Activated CD4-positive, CD25-positive, alpha-beta regulatory T cell treated with anti-CD3 and anti-CD28 coated beads, Interleukin-2, amount 50 U/mL, for 24 hours (primary cell): ENCODE results near the gene DECR2.
"Not testable (repeated sequence)": the region's sequence is repeated elsewhere in the genome, so short reads cannot be mapped to it uniquely, and the experiment has no call there.

ENCODE experiments used
- ATAC-seq, 2 donors: fragments of 150-1000 bp; cut with Tn5 transposase; one replicate each; pipeline ENCODE4 v1.10.0; 2021; ENCODE audit warnings: mild to moderate bottlenecking in 1 of 2, moderate library complexity in 1 of 2

The DECR2 gene

DNA sequence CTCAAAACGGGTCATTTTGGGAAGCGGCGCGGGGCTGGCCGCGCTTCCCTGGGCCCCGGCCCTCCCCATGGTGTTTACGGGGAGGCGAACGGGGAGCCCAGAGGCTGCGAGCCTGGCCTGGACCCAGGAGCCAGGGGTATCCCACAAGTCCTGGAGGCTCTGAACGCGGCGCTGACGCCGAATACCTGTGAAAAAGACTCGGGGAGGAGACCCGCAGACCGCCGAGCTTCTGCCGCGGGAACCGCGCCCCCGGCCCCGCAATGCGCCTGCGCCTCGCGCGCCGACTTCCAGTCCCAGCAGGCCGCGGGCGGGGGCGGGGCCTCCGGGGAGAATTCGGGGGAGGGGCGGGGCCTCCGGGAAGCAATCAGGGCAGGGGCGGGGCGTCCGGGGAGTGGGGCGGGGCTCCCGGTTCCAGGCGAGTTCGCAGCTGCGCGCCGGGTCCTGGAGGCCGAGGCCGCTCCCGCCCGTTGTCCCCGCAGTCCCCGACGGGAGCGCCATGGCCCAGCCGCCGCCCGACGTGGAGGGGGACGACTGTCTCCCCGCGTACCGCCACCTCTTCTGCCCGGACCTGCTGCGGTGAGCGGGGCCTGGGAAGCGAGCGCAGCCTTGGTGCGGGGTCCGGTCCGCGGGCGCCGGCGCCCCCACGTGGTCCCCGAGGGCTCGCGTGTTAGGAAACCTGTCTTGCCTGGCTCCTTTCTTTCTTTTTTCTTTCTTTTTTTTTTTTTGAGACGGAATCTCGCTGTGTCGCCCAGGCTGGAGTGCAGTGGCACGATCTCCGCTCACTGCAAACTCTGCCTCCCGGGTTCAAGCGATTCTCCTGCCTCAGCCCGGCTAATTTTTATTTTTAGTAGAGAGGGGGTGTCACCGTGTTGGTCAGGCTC lies at the start of gene DECR2:
Gene DECR2, plus strand, starts transcription at position 418 of the 881 bp plus-strand sequence. Its CDS starts 79 bp downstream, at position 497.
- peak; percentile 82 to 85 for ATAC-seq

DNA sequence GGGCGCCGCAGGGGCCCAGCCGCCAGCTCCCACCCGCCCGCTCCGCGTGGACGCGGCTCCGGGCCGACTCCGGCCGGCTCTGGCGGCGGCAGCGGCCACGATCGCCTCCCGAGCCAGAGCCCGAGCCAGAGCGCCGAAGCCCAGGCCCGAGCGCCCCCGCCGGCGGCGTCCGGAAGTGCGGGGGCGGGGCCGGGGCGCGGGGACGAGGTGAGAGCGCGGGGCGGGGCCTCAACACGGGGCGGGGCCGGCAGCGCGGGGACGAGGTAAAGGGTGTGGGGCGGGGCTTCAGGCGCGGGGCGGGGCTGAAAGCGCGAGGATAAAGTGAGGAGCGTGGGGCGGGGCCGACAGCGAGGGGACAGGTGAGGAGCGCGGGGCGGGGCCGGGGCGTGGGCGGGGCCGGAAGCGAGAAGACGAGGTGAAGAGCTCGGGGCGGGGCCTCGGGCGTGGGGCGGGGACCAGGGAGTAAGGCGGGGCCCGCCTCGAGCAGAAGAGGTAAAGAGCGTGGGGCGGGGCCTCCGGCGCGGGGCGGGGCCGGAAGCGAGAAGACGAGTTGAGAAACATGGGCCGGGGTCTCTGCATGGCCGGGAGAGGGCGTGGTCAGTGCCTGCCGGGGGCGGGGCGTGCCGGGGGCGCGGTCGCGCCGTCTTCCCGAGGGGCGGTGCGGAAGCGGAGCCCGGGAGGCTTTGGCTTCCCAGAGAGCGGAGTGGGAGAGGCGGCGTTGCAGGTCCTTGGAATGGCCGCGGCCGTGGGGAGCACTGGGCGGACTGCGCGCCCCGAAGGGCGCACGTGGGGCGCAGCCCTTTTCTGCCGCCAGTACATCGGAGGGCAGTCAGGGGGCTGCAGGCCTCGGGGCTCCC lies 48.9 kb upstream of the DECR2 start, which contains the start of gene AXIN1:
Gene AXIN1, minus strand, starts transcription at position 177 of the 857 bp plus-strand sequence. CDS start 5,698 bp downstream, outside the sequence.
- peak; percentile 73 to 80 for ATAC-seq

GRCh38 chr16:353404-354290 lies 48.0 kb upstream of the DECR2 start:
- no peak for ATAC-seq

DNA sequence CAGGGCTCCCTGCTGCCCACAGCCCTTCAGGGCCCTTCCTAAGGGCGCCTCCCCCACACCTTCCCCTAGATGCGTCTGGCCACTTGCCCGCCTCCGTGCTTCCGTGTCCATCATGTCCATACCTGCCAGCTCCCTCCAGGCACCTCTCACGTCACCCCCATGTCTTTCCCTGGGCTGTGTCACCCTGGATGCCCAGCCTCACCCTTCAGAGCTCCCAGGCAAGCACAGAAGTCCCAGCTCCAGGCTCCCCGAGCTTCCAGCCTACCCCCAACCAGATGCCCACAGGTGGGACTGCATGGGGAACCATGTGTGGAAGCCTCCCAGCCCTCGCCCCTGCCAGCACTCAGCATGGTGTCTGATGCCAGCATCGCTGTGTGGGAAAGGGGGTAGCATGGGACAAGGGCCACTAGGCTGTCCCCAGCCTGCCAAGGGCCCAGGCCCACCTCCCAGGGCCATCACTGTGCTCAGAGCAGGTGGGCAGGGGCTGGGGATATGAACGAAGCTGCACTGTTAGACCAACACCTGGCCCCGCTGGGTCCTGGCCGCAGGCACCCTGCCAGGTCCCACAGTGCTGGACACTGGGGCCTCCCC lies 47.3 kb upstream of the DECR2 start:
- no peak for ATAC-seq

DNA sequence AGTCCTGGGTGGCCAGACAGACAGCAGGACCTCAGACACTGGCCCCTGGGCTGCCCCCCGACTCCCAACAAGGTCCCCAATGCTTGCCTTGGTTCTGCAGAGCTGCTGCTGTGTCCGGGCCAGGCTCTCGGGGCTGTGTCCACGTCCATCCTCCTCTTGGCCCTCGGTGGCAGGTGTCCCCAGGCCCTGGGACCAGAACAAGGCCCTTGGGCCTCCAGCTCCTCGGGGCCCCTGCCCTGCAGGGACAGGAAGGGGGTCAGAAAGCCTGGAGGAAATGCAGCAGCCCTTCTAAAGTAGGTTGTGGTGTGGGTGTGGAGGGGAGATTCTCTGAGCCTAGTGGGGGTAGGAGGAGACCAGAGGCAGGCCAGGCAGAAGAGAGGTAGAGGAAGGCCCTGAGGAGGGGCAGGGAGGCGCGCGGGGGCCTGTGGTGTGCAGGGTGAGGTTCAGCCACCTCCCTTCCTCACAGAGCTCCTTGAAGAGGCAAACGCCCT lies 46.7 kb upstream of the DECR2 start:
- no peak for ATAC-seq

- no peak for ATAC-seq
These were observed 44.9 kb upstream of the DECR2 start for GRCh38 chr16:356741-357140.

DNA sequence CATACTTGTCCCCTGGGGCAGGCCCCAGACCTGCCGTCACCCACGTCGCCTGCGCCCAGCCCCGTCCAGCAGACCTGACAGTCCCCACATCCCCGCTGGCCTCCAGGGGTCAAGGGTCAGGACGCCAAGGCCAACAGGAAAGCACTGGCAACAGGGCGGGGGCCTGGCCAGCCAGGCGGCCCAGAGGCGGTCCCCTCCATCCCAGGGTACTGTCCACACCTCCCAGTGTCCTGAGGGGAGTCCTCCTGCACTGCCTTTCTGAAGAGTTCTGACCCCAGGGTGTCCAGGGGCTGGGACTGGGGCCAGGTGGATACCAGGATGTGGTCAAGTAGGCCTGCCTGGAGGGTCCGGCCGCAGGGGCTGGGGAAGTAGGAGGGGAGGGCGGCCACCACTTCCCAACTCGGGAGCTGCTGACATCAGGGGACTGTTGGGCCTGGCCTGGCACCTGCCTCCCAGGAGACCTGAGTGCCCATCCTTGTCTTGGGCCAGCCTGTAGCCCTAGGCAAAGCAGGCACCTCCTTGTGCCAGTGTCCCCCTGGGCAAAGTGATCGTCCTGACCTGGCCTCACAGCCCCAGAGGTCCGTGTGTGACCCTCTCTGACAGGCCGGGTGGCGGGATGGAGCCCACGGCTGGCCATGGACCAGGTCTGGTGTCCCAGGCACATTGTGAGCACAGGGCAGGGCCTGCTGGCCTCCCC lies 42.5 kb upstream of the DECR2 start:
- no peak for ATAC-seq

DNA sequence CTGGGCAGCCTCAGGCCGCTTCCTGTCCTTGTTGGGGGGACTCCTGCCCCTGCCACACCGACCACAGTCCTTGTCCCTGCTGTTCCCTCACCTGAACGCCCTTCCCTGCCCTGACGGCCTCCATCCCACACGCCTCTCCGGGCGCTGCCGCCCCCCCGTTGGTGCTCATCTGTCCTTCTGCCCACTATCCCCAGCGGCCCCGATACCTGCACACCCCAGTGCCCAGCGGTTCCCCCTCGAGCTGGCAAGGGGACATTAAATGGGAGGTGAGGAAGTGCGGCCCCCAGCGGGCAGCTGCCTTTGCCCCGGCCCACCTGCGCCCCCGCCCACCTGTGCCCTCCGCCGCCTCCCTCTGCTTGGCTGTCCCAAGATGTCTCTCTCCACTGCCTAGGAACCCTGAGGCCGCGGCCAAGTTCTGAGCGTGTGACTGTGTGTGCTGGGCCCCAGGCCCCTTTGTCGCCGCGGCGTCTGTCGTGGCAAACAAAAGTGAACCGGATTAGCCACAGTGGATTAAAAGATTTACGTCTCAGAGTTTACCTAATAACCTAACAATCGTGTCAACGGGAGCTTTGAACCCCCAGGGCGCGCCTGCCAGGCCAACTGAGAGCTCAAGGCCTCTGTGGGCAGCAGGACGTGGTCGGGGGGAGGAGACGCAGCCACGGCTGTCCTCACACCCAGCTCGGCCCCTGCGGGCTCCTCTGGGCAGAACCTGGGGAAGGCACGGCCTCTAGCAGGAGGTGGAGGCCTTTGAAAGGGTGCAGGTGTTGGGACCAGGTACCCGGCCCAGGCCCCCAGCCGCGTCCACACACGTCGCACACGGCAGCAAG lies 41.6 kb upstream of the DECR2 start:
- ATAC-seq = no peak

GRCh38 chr16:360698-361336 lies 40.9 kb upstream of the DECR2 start:
- ATAC-seq = no peak

DNA sequence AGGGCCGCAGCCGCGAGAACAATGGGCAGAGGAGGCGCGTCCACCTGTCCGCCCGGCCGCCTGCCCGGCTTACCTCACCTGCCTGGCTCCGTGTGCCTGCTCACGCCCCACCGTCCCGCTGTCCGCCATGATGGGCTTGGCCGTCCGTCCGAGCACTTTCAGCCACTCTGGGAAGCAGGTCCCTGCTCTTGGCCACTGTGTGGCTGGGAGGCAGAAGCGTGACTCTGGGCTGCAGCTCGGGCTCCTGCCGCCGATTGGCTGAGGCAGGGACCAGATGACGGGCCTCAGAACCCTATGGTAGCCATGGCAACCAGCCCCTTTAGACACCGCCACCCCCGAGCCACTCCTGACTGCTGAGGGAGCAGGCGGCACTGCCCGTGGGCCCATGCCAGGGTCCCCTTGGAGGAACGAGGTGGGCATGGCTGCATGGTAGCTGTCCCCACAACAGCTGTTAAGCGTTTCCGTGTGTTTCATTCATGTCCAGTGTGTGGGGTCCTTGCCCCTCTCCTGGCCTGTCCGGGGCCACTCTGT lies 40.3 kb upstream of the DECR2 start:
- ATAC-seq = no peak

GRCh38 chr16:361872-362701 lies 39.6 kb upstream of the DECR2 start:
- peak; percentile 90 to 91 for ATAC-seq

- not testable (repeated sequence) for ATAC-seq
These were observed 39.0 kb upstream of the DECR2 start for GRCh38 chr16:362702-362999.

DNA sequence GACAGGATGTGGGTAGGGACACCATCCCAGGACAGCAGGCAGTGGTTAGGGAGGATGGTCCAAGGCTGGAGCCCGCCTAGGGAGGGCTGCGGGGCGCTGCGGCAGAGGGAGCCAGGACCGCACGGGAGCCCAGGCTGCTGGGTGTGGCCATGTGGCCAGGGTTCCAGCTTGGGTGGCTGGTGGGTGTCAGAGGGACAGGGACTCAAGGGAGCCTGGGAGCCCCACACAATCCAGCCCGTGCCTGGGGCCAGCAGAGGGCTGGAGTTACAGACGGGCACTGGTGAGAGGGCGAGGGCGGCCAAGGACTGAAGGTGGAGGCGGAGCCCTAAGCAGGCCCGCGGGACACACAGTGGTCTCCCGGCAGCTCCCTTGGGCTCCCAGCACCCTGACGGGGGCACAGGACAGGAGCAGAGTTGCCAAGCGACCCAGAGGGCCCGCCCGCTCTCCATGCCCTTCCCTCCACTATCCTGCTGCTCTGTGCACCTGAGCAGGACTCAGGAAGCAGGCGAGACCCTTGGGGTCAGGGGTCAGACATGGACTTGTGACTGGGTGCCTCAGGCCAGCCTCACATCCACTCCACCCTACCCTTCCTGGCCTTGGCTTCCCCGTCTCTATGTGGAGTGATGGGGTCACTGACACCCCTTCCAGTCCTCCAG lies 38.4 kb upstream of the DECR2 start:
- ATAC-seq = no peak

GRCh38 chr16:363766-364490 lies 37.8 kb upstream of the DECR2 start:
- no peak for ATAC-seq

DNA sequence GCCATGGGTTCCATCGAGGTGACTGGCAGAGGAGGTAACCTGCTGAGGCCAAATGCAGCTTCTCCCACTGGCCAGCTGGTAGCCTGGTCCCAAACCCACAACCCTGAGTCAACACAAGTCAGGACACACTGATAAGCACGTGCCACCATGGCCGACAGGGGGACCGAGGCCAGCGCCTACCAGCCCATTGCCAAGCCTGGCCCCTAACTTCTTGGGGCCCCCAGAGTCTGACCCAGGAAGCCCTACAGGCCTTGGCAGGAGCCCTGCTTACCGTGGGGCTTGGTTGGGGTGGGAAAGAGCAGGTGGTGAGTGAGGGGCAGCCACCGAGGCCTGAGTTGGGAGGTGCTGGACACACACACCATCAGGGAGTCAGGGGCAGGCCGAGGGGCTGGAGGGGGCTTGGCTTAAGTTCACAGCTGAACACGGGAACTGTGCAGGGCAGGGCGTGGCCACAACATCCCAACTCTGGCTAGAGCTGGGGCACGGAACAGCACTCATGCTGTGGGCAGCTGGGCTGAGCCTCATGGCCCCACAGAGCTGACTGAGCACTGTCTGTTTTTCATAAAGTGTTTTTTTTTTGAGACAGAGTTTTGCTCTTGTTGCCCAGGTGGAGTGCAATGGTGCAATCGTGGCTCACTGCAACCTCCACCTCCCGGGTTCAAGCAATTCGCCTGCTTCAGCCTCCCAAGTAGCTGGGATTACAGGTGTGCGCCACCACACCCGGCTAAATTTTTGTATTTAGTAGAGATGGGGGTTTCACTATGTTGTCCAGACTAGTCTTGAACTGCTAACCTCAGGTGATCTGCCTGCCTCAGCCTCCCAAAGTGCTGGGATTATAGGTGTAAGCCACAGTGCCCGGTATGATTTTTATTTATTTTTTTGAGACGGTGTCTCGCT lies 36.8 kb upstream of the DECR2 start:
- ATAC-seq = no peak

DNA sequence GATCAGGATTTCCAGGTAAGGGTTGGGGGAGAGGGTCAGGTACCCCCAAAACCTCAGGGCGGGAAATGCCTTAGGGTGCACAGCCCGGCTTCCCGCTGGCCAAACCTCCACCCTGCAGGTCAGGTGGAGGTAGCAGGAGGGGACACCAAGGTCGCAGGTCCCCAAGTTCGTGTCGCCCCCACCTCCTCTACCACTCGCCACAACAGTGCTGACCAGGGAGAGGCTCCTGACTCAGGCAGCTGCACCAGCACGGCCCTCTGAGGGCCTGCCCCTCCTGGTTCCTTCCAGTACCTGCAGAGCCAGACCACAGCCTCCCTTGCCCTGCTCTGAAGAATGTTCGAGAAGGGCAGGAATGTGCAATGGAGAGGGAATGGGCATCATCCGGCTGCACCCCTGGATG lies 35.2 kb upstream of the DECR2 start:
- ATAC-seq = no peak
